Measurements from ENCODE around the gene ANXA2R. TPM values are rescaled to one million over a fixed set of nuclear protein-coding genes. Genes with fewer than 3 reads are reported as not detected.

The ANXA2R gene
- total RNA-seq, 6 experiments from 2014 or later, result 0.85 to 1.5 (median 1.1) TPM

DNA sequence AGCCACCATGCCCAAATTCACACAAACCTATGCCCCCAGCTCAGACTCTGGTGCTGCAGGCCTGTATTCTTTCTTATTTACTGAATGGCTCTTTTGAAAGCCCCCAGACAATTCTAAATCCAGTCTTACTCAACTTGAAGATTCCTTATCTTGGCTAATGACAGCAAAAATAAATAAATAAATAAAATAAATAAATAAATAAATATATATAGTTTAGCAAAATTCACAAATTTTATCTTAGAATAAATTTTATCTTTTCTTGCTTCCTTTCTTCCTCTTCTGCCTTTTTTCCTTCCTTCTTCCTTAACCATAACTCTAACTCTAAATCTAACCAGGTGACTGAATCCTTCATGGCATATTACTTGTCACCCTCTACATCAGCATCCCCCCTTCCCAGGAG, 25.6 kb downstream of the ANXA2R start:
- Mint-ChIP-seq H3K27ac (peak overlapping the region; percentile 25; the same call in 1 of the 2 replicates), H3K4me3 (no peak overlapping the region), H3K9me3 (peaks cover 7% of the 10 kb centered on the region; the same call in 1 of the 2 replicates)

DNA sequence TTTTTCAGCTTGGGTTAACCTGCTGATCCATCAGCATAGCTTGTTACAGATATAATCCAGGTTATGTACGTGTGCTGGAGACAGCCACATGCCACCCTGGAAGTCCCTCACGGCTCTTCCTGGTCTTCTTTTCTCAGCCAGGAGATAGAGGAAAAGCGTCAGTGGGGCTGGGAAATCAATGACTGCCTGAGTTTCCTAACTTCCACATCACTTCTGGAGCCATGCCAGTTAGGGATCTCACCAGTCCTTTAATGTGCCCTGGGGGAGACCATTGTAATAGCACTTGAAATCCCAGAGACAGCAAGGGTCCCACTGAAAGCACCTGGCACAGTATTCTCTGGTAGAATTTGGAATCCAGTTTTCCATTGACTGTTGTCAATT, 29.2 kb downstream of the ANXA2R start:
- peaks cover 8% of the 10 kb centered on the region for H3K27me3 Mint-ChIP-seq (ENCODE audit: insufficient read depth)
- DNase-seq, result no peak
- no peaks in the 10 kb centered on the region; the same call in 1 of the 2 replicates for H3K9me3 Mint-ChIP-seq
- H3K4me1 Mint-ChIP-seq (ENCODE audit: low read depth), result peaks cover 66% of the 10 kb centered on the region
- H3K36me3 Mint-ChIP-seq (ENCODE audit: low read depth), result peaks cover 19% of the 10 kb centered on the region
- TF ChIP-seq, protein P1, sequence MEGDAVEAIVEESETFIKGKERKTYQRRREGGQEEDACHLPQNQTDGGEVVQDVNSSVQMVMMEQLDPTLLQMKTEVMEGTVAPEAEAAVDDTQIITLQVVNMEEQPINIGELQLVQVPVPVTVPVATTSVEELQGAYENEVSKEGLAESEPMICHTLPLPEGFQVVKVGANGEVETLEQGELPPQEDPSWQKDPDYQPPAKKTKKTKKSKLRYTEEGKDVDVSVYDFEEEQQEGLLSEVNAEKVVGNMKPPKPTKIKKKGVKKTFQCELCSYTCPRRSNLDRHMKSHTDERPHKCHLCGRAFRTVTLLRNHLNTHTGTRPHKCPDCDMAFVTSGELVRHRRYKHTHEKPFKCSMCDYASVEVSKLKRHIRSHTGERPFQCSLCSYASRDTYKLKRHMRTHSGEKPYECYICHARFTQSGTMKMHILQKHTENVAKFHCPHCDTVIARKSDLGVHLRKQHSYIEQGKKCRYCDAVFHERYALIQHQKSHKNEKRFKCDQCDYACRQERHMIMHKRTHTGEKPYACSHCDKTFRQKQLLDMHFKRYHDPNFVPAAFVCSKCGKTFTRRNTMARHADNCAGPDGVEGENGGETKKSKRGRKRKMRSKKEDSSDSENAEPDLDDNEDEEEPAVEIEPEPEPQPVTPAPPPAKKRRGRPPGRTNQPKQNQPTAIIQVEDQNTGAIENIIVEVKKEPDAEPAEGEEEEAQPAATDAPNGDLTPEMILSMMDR (IDR thresholded peaks at IDR 0.05), result 0 out of 2 replicates have a peak, but pooled peaks have one; percentile 8
- H3K27ac Mint-ChIP-seq, result peak overlapping the region; percentile 87
- H3K4me3 Mint-ChIP-seq, result peak overlapping the region; percentile 89; the same call in 1 of the 2 replicates

More for the DNA sequence above, 25.6 kb downstream of the ANXA2R start:
- TF ChIP-seq, protein P1 (IDR thresholded peaks at IDR 0.05), result no peak
- Mint-ChIP-seq H3K36me3 (ENCODE audit: low read depth) (peaks cover 32% of the 10 kb centered on the region), H3K4me1 (ENCODE audit: low read depth) (peaks cover 58% of the 10 kb centered on the region), H3K27me3 (ENCODE audit: insufficient read depth) (no peaks in the 10 kb centered on the region)
- DNase-seq, result no peak

DNA sequence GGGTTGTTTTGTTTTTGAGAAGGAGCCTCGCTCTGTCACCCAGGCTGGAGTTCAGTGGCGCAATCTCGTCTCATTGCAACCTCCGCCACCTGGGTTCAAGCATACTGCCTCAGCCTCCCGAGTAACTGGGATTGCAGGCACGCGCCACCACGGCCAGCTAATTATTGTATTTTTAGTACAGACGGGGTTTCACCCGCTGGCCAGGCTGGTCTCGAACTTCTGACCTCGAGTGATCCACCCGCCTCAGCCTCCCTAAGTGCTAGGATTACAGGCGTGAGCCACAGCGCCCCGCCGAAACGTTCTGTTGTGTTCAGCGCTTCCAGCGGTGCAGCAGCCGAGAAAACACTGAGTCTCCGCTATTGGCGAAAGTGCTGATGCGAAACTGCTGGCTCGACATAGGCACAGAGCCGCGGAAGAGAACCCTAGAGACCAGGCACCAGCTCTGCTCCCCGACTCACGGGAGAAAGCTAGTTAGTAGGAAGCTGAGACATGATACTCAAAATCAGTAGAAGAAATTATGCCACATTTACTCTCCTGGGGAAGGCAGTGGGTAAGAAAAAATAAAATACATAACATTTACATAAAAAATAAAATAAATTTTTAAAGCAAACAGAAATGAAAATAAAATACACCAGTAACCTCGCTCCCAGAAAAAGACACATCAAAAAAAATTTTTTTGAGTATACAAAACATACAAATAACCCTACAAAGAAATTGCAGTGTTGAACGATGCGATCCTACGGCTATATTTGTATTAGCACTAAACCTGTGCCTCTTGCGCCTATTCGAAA, 31.6 kb downstream of the ANXA2R start:
- H3K4me1 Mint-ChIP-seq (ENCODE audit: low read depth), result peaks cover 54% of the 10 kb centered on the region
- H3K27ac Mint-ChIP-seq, result peak overlapping the region; percentile 87
- TF ChIP-seq, protein P1 (IDR thresholded peaks at IDR 0.05), result peak; percentile 30; the same call in 1 of the 2 replicates
- no peaks in the 10 kb centered on the region; the same call in 1 of the 2 replicates for H3K9me3 Mint-ChIP-seq
- H3K36me3 Mint-ChIP-seq (ENCODE audit: low read depth), result peaks cover 10% of the 10 kb centered on the region
- peaks cover 8% of the 10 kb centered on the region for H3K27me3 Mint-ChIP-seq (ENCODE audit: insufficient read depth)
- peak overlapping the region; percentile 89 for H3K4me3 Mint-ChIP-seq
- peak; percentile 89 for DNase-seq

DNA sequence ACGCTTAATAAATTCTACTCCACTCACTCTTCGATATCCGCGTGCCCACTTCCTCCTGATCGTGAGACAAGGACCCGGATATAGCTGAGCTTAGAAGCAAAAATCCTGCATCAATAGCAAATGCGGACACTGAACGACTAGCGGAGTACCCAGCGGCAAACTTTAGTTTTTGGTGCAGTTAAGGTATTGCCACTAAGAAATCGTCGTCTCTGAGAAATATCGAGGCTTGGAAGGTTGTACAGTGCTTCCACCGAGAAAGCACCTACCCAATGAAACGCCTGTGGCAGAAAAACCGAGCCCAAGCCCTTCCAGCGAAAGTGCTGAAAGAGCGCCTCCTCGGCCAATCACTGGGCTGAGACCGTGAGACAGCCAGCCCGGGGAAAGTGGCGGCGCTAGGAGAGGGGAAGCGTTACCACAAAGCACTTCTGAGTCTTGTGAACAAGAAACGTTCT, 32.2 kb downstream of the ANXA2R start:
- Mint-ChIP-seq H3K4me1 (ENCODE audit: low read depth) (peaks cover 54% of the 10 kb centered on the region), H3K4me3 (peak overlapping the region; percentile 89), H3K27ac (peak overlapping the region; percentile 87), H3K36me3 (ENCODE audit: low read depth) (peaks cover 10% of the 10 kb centered on the region), H3K9me3 (no peaks in the 10 kb centered on the region; the same call in 1 of the 2 replicates), H3K27me3 (ENCODE audit: insufficient read depth) (peaks cover 8% of the 10 kb centered on the region)
- TF ChIP-seq, protein P1 (IDR thresholded peaks at IDR 0.05), result peak; percentile 47
- peak; percentile 68 for DNase-seq

DNA sequence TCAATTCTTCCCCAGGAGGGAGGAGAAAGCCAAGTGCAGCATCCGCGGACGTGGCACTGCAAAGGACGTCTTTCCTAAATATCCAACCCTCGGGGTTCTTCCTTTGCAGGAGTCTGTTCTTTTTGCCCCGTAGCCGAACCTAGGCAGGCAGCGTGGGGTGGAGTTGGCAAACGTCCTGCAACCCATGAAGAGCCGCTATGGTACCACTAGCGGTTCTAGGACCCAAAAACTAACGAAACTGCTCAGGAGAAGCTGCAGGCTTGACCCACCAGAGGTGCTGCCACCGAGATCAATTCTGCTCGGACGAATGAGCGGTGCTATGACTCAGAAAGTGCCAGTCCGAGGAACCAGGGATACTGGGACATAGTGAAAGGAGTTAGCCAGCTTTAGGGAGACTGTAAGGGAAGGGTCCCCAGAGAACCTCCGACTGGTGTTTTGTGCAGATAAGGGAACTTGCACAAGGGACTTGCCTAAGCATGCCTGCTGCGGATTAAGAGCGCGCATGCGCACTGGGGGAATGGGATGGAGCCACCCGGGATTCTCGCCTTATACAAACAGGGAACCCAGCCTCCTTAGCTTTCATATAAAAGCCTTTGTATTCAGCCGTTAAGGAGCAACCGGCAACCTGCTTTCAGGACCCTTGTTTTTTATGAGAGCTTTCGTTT, 32.7 kb downstream of the ANXA2R start:
- H3K27me3 Mint-ChIP-seq (ENCODE audit: insufficient read depth), result peaks cover 8% of the 10 kb centered on the region
- peaks cover 10% of the 10 kb centered on the region for H3K36me3 Mint-ChIP-seq (ENCODE audit: low read depth)

More for the DNA sequence above, 32.7 kb downstream of the ANXA2R start:
- TF ChIP-seq, protein P1 (IDR thresholded peaks at IDR 0.05), result no peak
- Mint-ChIP-seq H3K4me1 (ENCODE audit: low read depth) (peaks cover 54% of the 10 kb centered on the region), H3K27ac (peak overlapping the region; percentile 87), H3K4me3 (peak overlapping the region; percentile 89), H3K9me3 (no peaks in the 10 kb centered on the region; the same call in 1 of the 2 replicates)
- DNase-seq, result peak; percentile 81
